Ascending aorta (tissue), 2 donors: Measurements from ENCODE around the gene ZSCAN2. TPM values are rescaled to one million over a fixed set of nuclear protein-coding genes. Genes with fewer than 3 reads are reported as not detected.
"Not testable (repeated sequence)": the region's sequence is repeated elsewhere in the genome, so short reads cannot be mapped to it uniquely, and the experiment has no call there.

ENCODE experiments used
- DNase-seq, 2 donors: peaks; one replicate each; pipeline ENCODE4 v3.0.0-alpha.2; 2019; ENCODE audit warnings: low spot score in 2 of 2
- H3K27ac ChIP-seq, 2 donors: fragments of 200-600 bp; sonication (generic); one replicate each; pipeline ENCODE4 v1.5.1; 2016 to 2017; ENCODE audit warnings: mild to moderate bottlenecking in 1 of 2
- H3K27me3 ChIP-seq: fragments of 200-600 bp; sonication (generic); one replicate; pipeline ENCODE4 v1.5.1; 2017
- H3K36me3 ChIP-seq, 2 donors: fragments of 200-600 bp; sonication (generic); one replicate each; pipeline ENCODE4 v1.5.1; 2016
- H3K4me1 ChIP-seq, 2 donors: fragments of 200-600 bp; sonication (generic); one replicate each; pipeline ENCODE4 v1.5.1; 2016 to 2017; ENCODE audit warnings: mild to moderate bottlenecking in 1 of 2
- H3K4me3 ChIP-seq, 2 donors: fragments of 200-600 bp; sonication (generic); one replicate each; pipeline ENCODE4 v1.5.1; 2016 to 2017; ENCODE audit warnings: mild to moderate bottlenecking in 1 of 2
- H3K9me3 ChIP-seq, 2 donors: fragments of 200-600 bp; sonication (generic); one replicate each; pipeline ENCODE4 v1.5.1; 2016
- CTCF ChIP-seq, 3 experiments: fragments of 200-600 bp in 2 of 3; fragments of 450-650 bp in 1 of 3; sonication (generic) in 2 of 3; IDR thresholded peaks; one replicate each; pipeline ENCODE4 v1.5.1; 2016 to 2019; ENCODE audit warnings: antibody characterized with exemption in 3 of 3, mild to moderate bottlenecking in 1 of 3, moderate library complexity in 1 of 3
- intact Hi-C: fragments of 100-400 bp; cut with DNase I; formaldehyde crosslinking; loops from one replicate; pipeline ENCODE4 v1.15.1; 2023
- total RNA-seq: library from RNA; depleted of rRNA; stranded (reverse); fragments of >200 nt; gene quantifications from one replicate; pipeline ENCODE4 v1.1.0, GENCODE V29; 2016

Gene ZSCAN2
- total RNA-seq, 1 donor from 2014 or later: 4.6 TPM

DNA sequence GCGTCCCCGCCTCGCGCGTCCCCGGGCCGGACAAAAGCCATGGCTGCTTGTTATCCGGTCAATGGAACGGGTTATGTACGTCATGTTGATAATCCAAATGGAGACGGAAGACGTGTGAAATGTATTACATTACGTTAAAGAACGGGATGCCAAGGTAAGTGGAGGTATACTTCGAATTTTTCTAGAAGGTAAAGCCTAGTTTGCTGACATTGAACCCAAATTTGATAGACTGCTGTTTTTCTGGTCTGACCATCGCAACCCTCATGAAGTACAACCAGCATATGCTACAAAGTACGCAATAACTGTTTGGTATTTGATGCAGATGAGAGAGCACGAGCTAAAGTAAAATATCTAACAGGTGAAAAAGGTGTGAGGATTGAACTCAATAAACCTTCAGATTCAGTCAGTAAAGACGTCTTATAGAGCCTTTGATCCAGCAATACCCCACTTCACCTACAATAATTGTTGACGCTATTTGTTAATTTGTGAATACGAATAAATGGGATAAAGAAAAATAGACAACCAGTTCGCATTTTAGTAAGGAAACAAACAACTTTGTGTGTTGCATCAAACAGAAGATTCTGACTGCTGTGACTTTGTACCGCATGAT is 33.5 kb downstream of the ZSCAN2 start:
- intact Hi-C loops: no loop called here
- Histone ChIP-seq H3K4me1 (peaks cover 12 to 39% of the 10 kb centered on the region in 2 donors), H3K36me3 (peaks cover 14 to 15% of the 10 kb centered on the region in 2 donors), H3K27ac (peak overlapping the region; percentile 93 to 97), H3K27me3 (no peaks in the 10 kb centered on the region), H3K4me3 (peak overlapping the region; percentile 79 to 94), H3K9me3 (no peaks in the 10 kb centered on the region)
- TF ChIP-seq CTCF (IDR thresholded peaks at IDR 0.05): no peak
- DNase-seq: no peak

DNA sequence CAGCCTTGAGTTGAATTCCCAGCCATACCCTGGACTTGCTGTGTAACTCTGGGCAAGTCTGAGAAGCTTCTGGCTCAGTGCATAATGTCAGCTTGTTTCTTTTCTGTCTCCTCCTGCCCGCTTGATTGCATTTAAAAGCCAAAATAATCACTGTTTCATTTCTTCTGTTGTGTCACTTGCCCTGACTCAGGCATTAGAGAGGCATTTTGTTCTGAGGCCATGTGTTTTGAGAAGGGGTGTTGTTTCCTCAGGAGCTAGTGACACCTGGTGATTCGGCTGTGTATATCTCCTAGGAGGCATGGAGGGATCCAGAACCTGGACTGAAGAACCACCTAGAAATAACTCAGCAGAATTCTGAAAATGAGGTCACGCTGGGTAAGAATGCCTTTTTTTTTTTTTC is 37.3 kb downstream of the ZSCAN2 start:
- Histone ChIP-seq H3K27me3 (no peaks in the 10 kb centered on the region), H3K4me1 (peaks cover 7 to 21% of the 10 kb centered on the region in 2 donors), H3K36me3 (peaks cover 50% of the 10 kb centered on the region in 2 donors), H3K9me3 (no peaks in the 10 kb centered on the region), H3K4me3 (no peak overlapping the region), H3K27ac (peak overlapping the region; percentile 0 to 48)
- DNase-seq: no peak
- intact Hi-C loops: no loop called here
- peak in 1 of 3 experiments; percentile 29 for TF ChIP-seq CTCF (IDR thresholded peaks at IDR 0.05)

GRCh38 chr15:84641871-84642270 is 41.1 kb downstream of the ZSCAN2 start:
- intact Hi-C loops, H3K4me3 ChIP-seq, H3K27ac ChIP-seq, H3K9me3 ChIP-seq, H3K27me3 ChIP-seq, H3K4me1 ChIP-seq, DNase-seq: not testable (repeated sequence)
- H3K36me3 ChIP-seq: peaks cover 71 to 80% of the 10 kb centered on the region in 2 donors

GRCh38 chr15:84642640-84643039 is 41.8 kb downstream of the ZSCAN2 start:
- H3K27me3 ChIP-seq, H3K27ac ChIP-seq, DNase-seq, intact Hi-C loops, H3K4me1 ChIP-seq, H3K9me3 ChIP-seq, H3K4me3 ChIP-seq: not testable (repeated sequence)
- H3K36me3 ChIP-seq: peaks cover 76 to 82% of the 10 kb centered on the region in 2 donors

GRCh38 chr15:84643838-84644237 is 43.0 kb downstream of the ZSCAN2 start:
- no peak for DNase-seq
- Histone ChIP-seq H3K27me3 (no peaks in the 10 kb centered on the region), H3K36me3 (peaks cover 84 to 94% of the 10 kb centered on the region in 2 donors), H3K4me3 (no peak overlapping the region), H3K4me1 (no peaks in the 10 kb centered on the region), H3K9me3 (no peaks in the 10 kb centered on the region), H3K27ac (no peak overlapping the region)
- intact Hi-C loops: no loop called here
- no peak for TF ChIP-seq CTCF (IDR thresholded peaks at IDR 0.05)

- intact Hi-C loops: no loop called here
- Histone ChIP-seq H3K27ac (no peak overlapping the region), H3K27me3 (no peaks in the 10 kb centered on the region), H3K36me3 (peaks cover 81 to 94% of the 10 kb centered on the region in 2 donors), H3K9me3 (no peaks in the 10 kb centered on the region), H3K4me1 (peaks cover 0 to 6% of the 10 kb centered on the region in 2 donors), H3K4me3 (no peak overlapping the region)
- TF ChIP-seq CTCF (IDR thresholded peaks at IDR 0.05): no peak
- DNase-seq: no peak
Measured at GRCh38 chr15:84645496-84645895, 44.7 kb downstream of the ZSCAN2 start.

- no peak for DNase-seq
- intact Hi-C loops: no loop called here
- Histone ChIP-seq H3K36me3 (peaks cover 81 to 96% of the 10 kb centered on the region in 2 donors), H3K4me3 (no peak overlapping the region), H3K27me3 (no peaks in the 10 kb centered on the region), H3K9me3 (no peaks in the 10 kb centered on the region), H3K4me1 (peaks cover 0 to 6% of the 10 kb centered on the region in 2 donors), H3K27ac (no peak overlapping the region)
- no peak for TF ChIP-seq CTCF (IDR thresholded peaks at IDR 0.05)
Measured at GRCh38 chr15:84645997-84646396, 45.2 kb downstream of the ZSCAN2 start.
